PFSK-1 (cell line): ENCODE measurements around the gene KRTAP1-3.
"Not testable (repeated sequence)": the region's sequence is repeated elsewhere in the genome, so short reads cannot be mapped to it uniquely, and the experiment has no call there.

Experiments
- FOXP2 ChIP-seq: optimal IDR thresholded peaks from 2 replicates; pipeline ENCODE3; 2011; ENCODE audit warnings: borderline replicate concordance, control low read depth, inconsistent platforms; ENCODE audit not compliant: insufficient read depth; ENCODE audit errors: extremely low read length, extremely low read depth
- POLR2AphosphoS5 ChIP-seq: IDR thresholded peaks from 2 replicates; pipeline ENCODE4 v1.6.1; 2012; ENCODE audit warnings: low read depth, mild to moderate bottlenecking, control low read depth, low read length, moderate library complexity
- REST ChIP-seq, 2 experiments: IDR thresholded peaks; 2 replicates each; pipeline versions ENCODE4 v1.6.1 to v1.8.0; 2011 to 2012; ENCODE audit warnings: low read depth in 2 of 2, low read length in 2 of 2, control low read depth in 1 of 2, inconsistent platforms in 1 of 2, mild to moderate bottlenecking in 1 of 2, moderate library complexity in 1 of 2; ENCODE audit not compliant: insufficient read depth in 1 of 2
- SIN3A ChIP-seq: IDR thresholded peaks from 2 replicates; pipeline ENCODE4 v1.6.1; 2012; ENCODE audit warnings: mild to moderate bottlenecking, low read length, moderate library complexity, borderline replicate concordance; ENCODE audit not compliant: insufficient read depth
- TAF1 ChIP-seq: IDR thresholded peaks from 2 replicates; pipeline ENCODE4 v1.6.1; 2012; ENCODE audit warnings: low read length, control low read depth, borderline replicate concordance; ENCODE audit not compliant: insufficient read depth

- not testable (repeated sequence) for TF ChIP-seq POLR2AphosphoS5; TAF1; REST (IDR thresholded peaks at IDR 0.05; ENCODE audit: insufficient read depth in 1 of 2, low read depth in 2 of 2, low read length in 2 of 2); FOXP2; SIN3A
Observed at GRCh38 chr17:41046735-41047465, 12.2 kb upstream of the KRTAP1-3 start, which contains the start of gene KRTAP2-1.
